GM12872 (cell line): ENCODE data around the gene TMEM220.

ENCODE experiments used
- CTCF ChIP-seq: IDR thresholded peaks from 3 replicates; pipeline ENCODE4 v1.5.1; 2011; ENCODE audit warnings: low read depth, mild to moderate bottlenecking, low read length, moderate library complexity; ENCODE audit not compliant: insufficient read depth

Gene TMEM220

GRCh38 chr17:10744501-10745000, 14.7 kb upstream of the TMEM220 start:
- TF ChIP-seq CTCF, result no peak

- TF ChIP-seq CTCF, result no peak
These were observed 13.6 kb upstream of the TMEM220 start for GRCh38 chr17:10743316-10744009.

GRCh38 chr17:10742431-10742830, 12.6 kb upstream of the TMEM220 start:
- no peak for TF ChIP-seq CTCF

DNA sequence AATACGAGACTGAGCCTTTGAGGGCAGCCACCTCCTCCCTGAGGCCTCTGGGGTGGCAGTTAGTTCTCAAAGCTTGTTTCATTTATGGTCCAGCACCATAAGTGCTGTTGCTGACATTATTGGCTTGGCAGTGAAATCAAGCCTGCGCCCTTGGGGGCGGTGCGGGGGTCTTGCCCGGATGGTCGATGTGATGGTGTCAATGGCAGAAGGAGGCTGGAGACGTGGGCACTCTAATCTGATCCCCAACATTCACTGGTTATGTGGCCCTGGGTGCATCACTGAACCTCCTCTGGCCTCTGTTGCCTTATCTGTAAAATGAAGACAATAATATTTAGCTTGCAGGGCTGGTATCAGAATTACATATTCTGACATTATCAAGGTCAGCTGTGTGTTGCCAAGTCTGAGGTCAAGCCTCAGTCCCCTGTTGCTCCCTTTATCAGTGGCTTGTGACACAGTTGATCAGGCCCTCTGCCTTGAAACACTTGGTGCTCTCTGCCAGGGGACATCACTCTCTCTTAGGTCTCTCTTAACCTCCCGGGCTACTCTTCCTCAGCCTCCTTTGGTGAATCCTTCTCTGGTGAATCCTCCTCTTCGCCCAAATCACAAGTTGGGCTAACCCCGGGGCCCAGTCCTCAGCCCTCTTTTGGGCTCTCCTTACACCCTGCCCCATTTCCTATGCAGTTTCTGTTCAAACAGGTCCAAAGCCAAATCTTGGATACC, 11.8 kb upstream of the TMEM220 start:
- TF ChIP-seq CTCF, result no peak

- no peak for TF ChIP-seq CTCF
These were observed 9.6 kb upstream of the TMEM220 start for GRCh38 chr17:10739386-10739785.

DNA sequence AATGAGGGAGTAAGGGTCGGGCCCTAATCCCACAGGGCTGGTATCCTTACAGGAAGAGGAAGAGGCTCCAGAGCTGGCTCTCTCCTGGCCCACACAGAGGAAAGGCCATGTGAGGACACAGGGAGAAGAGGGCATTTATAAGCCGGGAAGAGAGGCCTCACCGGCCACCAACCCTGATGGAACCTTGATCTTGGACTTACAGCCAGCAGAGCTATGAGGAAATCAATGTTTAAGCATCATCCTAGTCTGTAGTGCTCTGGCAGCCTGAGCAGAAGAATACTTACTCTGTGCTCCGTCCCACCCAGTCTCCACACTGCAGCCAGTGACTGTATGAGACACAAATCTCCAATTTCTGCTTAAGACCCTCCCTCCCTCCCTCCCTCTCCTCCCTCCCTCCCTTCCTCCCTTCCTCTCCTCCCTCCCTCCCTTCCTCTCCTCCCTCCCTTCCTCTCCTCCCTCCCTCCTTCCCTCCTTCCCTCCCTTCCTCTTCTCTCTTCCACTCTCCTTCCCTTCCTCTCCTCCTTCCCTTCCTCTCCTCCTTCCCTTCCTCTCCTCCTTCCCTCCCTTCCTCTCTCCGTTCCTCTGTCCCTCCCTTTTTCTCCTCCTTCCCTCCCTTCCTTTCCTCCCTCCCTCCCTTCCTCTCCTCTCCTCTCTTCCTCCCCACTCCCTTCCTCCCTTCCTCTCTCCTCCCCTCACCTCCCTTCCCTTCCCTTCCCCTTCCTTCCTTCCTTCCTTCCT, 8.9 kb upstream of the TMEM220 start:
- TF ChIP-seq CTCF, result no peak

DNA sequence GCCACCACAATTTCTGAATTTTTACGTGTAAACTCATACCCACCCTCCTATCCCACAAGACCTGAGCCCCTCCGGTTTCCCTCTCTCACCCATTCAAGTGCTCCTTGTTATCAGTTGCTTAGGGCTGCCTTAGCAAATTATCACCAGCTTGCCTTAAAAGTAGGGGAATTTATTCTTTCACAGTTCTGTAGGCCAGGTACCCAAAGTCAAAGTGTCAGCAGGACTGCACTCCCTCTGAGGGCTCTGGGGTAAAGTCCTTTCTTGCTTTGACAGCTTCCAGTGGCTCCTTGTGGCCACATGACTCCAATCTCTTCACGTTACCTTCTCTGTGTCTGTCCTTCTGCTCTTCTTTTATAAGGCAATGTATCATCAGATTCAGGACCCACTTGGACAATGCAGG, 7.9 kb upstream of the TMEM220 start:
- TF ChIP-seq CTCF, result no peak
